ENCODE results near the gene DNAJC2. TPM values are rescaled to one million over a fixed set of nuclear protein-coding genes. Genes with fewer than 3 reads are reported as not detected.

Gene DNAJC2
- total RNA-seq, 2 donors from 2014 or later, result 40.8 to 43.0 TPM

GRCh38 chr7:103382032-103382402 is 37.5 kb upstream of the DNAJC2 start:
- no peaks in the 10 kb centered on the region for H3K9me3 ChIP-seq (ENCODE audit: control insufficient read depth, low read length)
- H3K36me3 ChIP-seq (ENCODE audit: control insufficient read depth, insufficient read depth, low read length), result no peaks in the 10 kb centered on the region
- no peak overlapping the region for H3K9ac ChIP-seq (ENCODE audit: extremely low read depth, low read length, poor library complexity, severe bottlenecking)
- WGBS, 2 experiments (ENCODE audit: insufficient coverage in 1 of 2, insufficient read length in 1 of 2), result 92% methylated on average over 2 to 5 of the region's 5 CpGs
- H3K27me3 ChIP-seq (ENCODE audit: control insufficient read depth, insufficient read depth, low read length, poor library complexity, severe bottlenecking), result no peaks in the 10 kb centered on the region
- DNase-seq, result no peak
- no peak overlapping the region for H3K4me3 Mint-ChIP-seq
- no peak overlapping the region for H3K4me3 ChIP-seq (ENCODE audit: low read length)
- peaks cover 6% of the 10 kb centered on the region for H3K4me1 Mint-ChIP-seq
- H3K27ac ChIP-seq (ENCODE audit: low read depth, low read length), result no peak overlapping the region
- no peaks in the 10 kb centered on the region for H3K36me3 Mint-ChIP-seq (ENCODE audit: low read depth)
- TF ChIP-seq, protein P1, sequence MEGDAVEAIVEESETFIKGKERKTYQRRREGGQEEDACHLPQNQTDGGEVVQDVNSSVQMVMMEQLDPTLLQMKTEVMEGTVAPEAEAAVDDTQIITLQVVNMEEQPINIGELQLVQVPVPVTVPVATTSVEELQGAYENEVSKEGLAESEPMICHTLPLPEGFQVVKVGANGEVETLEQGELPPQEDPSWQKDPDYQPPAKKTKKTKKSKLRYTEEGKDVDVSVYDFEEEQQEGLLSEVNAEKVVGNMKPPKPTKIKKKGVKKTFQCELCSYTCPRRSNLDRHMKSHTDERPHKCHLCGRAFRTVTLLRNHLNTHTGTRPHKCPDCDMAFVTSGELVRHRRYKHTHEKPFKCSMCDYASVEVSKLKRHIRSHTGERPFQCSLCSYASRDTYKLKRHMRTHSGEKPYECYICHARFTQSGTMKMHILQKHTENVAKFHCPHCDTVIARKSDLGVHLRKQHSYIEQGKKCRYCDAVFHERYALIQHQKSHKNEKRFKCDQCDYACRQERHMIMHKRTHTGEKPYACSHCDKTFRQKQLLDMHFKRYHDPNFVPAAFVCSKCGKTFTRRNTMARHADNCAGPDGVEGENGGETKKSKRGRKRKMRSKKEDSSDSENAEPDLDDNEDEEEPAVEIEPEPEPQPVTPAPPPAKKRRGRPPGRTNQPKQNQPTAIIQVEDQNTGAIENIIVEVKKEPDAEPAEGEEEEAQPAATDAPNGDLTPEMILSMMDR (conservative IDR thresholded peaks at IDR 0.05), result no peak
- no peaks in the 10 kb centered on the region for H3K9me3 Mint-ChIP-seq
- no peaks in the 10 kb centered on the region for H3K4me1 ChIP-seq (ENCODE audit: control insufficient read depth, insufficient read depth, low read length)
- H3K27me3 Mint-ChIP-seq (ENCODE audit: insufficient read depth), result no peaks in the 10 kb centered on the region
- no peak overlapping the region for H3K27ac Mint-ChIP-seq

- no peak overlapping the region for H3K4me3 ChIP-seq (ENCODE audit: low read length)
- H3K27me3 ChIP-seq (ENCODE audit: control insufficient read depth, insufficient read depth, low read length, poor library complexity, severe bottlenecking), result no peaks in the 10 kb centered on the region
- DNase-seq, result no peak
- Mint-ChIP-seq H3K27me3 (ENCODE audit: insufficient read depth) (no peaks in the 10 kb centered on the region), H3K9me3 (no peaks in the 10 kb centered on the region), H3K36me3 (ENCODE audit: low read depth) (no peaks in the 10 kb centered on the region), H3K27ac (no peak overlapping the region), H3K4me3 (no peak overlapping the region), H3K4me1 (peaks cover 6% of the 10 kb centered on the region)
- no peaks in the 10 kb centered on the region for H3K36me3 ChIP-seq (ENCODE audit: control insufficient read depth, insufficient read depth, low read length)
- H3K4me1 ChIP-seq (ENCODE audit: control insufficient read depth, insufficient read depth, low read length), result no peaks in the 10 kb centered on the region
- no peak overlapping the region for H3K9ac ChIP-seq (ENCODE audit: extremely low read depth, low read length, poor library complexity, severe bottlenecking)
- TF ChIP-seq, protein P1 (conservative IDR thresholded peaks at IDR 0.05), result no peak
- H3K9me3 ChIP-seq (ENCODE audit: control insufficient read depth, low read length), result no peaks in the 10 kb centered on the region
- H3K27ac ChIP-seq (ENCODE audit: low read depth, low read length), result no peak overlapping the region
- 90 to 92% methylated on average over 2 to 4 of the region's 4 CpGs for WGBS, 2 experiments (ENCODE audit: insufficient coverage in 1 of 2, insufficient read length in 1 of 2)
Observed at GRCh38 chr7:103381280-103382031, 36.9 kb upstream of the DNAJC2 start.

- H3K4me3 Mint-ChIP-seq, result no peak overlapping the region
- DNase-seq, result no peak
- Histone ChIP-seq H3K4me3 (ENCODE audit: low read length) (no peak overlapping the region), H3K9ac (ENCODE audit: extremely low read depth, low read length, poor library complexity, severe bottlenecking) (no peak overlapping the region), H3K4me1 (ENCODE audit: control insufficient read depth, insufficient read depth, low read length) (no peaks in the 10 kb centered on the region), H3K36me3 (ENCODE audit: control insufficient read depth, insufficient read depth, low read length) (no peaks in the 10 kb centered on the region), H3K27me3 (ENCODE audit: control insufficient read depth, insufficient read depth, low read length, poor library complexity, severe bottlenecking) (no peaks in the 10 kb centered on the region), H3K9me3 (ENCODE audit: control insufficient read depth, low read length) (no peaks in the 10 kb centered on the region), H3K27ac (ENCODE audit: low read depth, low read length) (no peak overlapping the region)
- H3K9me3 Mint-ChIP-seq, result no peaks in the 10 kb centered on the region
- TF ChIP-seq, protein P1 (conservative IDR thresholded peaks at IDR 0.05), result no peak
- H3K4me1 Mint-ChIP-seq, result peaks cover 6% of the 10 kb centered on the region
- H3K27me3 Mint-ChIP-seq (ENCODE audit: insufficient read depth), result no peaks in the 10 kb centered on the region
- no peaks in the 10 kb centered on the region for H3K36me3 Mint-ChIP-seq (ENCODE audit: low read depth)
- H3K27ac Mint-ChIP-seq, result no peak overlapping the region
- 85 to 100% methylated on average over 2 to 5 of the region's 5 CpGs for WGBS, 2 experiments (ENCODE audit: insufficient coverage in 1 of 2, insufficient read length in 1 of 2)
Observed at GRCh38 chr7:103380395-103381191, 36.0 kb upstream of the DNAJC2 start.
